Measurements from ENCODE around the gene FAM98A.

The FAM98A gene

DNA sequence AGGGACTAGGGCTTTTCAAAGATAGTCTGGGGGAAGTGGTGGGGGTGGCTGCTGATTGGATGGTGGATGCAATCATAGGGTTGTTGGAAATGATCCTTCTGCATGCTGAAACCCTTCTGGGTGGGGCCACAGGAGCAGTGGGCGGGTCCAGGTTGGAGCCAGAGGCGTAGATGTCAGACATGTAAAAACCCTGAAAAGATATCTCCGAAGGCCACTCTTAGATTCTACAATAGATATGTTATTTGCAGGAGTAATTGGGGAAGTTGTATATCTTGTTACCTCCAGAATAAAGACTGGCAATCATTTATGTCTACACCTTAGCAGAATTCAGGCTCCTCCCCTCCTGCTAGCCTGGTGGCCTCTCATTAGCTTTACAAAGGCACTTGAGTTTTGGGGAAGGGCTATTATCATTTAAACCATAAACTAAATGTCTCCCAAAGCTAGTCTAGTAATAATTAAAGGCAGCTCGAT, 8.2 kb upstream of the FAM98A start:
- ChIA-PET CTCF (no interaction called here), POLR2A (no interaction called here)
- WGBS (ENCODE audit: insufficient coverage): 100% methylated on average over 1 of the region's 4 CpGs
- Histone ChIP-seq H3K36me3 (ENCODE audit: control insufficient read depth in 4 of 4, insufficient read depth in 4 of 4, low read length in 3 of 4) (no peaks in the 10 kb centered on the region), H3K27ac (ENCODE audit: insufficient read depth in 1 of 2, low read depth in 1 of 2, low read length in 2 of 2, poor library complexity in 1 of 2, severe bottlenecking in 2 of 2) (no peak overlapping the region), H3K27me3 (replicated peaks in 2 of 5; ENCODE audit: control insufficient read depth in 4 of 5, insufficient read depth in 5 of 5, low read length in 4 of 5) (no peaks in the 10 kb centered on the region), H3K4me3 (ENCODE audit: control insufficient read depth in 1 of 7, extremely low read depth in 1 of 7, insufficient read depth in 4 of 7, low read depth in 2 of 7, low read length in 6 of 7) (no peak overlapping the region), H3K4me1 (ENCODE audit: control extremely low read depth in 1 of 4, control insufficient read depth in 4 of 4, insufficient read depth in 4 of 4, low read length in 3 of 4) (no peaks in the 10 kb centered on the region), H3K9me3 (ENCODE audit: control extremely low read depth in 1 of 5, control insufficient read depth in 4 of 5, insufficient read depth in 2 of 5, low read depth in 1 of 5, low read length in 4 of 5) (peaks cover 0 to 7% (median 0%) of the 10 kb centered on the region in 5 experiments)
- DNase-seq: peak in 2 of 3 donors; percentile 4 to 22

DNA sequence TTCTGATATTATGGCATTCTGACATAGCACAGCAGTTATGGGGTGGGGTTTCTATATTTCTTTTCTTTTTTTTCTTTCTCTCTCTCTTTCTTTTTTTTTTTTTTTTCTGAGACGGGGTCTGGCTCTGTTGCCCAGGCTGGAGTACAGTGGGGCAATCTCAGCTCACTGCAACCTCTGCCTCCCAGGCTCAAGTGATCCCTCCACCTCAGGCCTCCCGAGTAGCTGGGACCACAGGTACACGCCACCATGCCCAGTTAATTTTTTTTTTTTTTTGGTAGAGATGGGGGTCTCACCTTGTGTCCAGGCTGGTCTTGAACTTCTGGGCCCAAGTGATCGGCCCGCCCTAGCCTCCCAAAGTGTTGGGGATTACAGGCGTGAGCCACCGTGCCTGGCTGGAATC, 7.5 kb upstream of the FAM98A start:
- WGBS (ENCODE audit: insufficient coverage): 100% methylated on average over 1 of the region's 7 CpGs
- POLR2A ChIA-PET: no interaction called here
- CTCF ChIA-PET: no interaction called here

DNA sequence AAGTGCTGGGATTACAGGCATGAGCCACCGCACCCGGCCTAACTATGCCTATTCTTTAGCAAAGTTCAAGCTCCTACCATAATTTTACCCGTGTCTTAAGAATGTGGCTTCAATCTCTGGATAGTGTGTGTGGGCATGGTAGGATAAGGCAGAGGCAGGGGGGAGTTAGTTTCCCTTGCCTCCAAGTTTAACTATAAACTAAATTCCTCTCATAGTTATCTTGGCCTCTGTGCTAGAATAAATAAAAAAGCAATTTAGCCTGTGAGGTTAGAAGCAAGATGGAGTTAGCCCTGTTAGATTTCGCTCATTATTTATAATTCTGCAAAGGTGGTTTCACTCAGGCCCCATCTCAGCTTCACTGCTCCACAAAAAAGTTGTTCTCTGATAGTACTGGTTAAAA, 7.0 kb upstream of the FAM98A start:
- Histone ChIP-seq H3K4me1 (ENCODE audit: control extremely low read depth in 1 of 4, control insufficient read depth in 4 of 4, insufficient read depth in 4 of 4, low read length in 3 of 4) (no peaks in the 10 kb centered on the region), H3K9me3 (ENCODE audit: control extremely low read depth in 1 of 5, control insufficient read depth in 4 of 5, insufficient read depth in 2 of 5, low read depth in 1 of 5, low read length in 4 of 5) (no peaks in the 10 kb centered on the region), H3K4me3 (ENCODE audit: control insufficient read depth in 1 of 7, extremely low read depth in 1 of 7, insufficient read depth in 4 of 7, low read depth in 2 of 7, low read length in 6 of 7) (no peak overlapping the region), H3K36me3 (ENCODE audit: control insufficient read depth in 4 of 4, insufficient read depth in 4 of 4, low read length in 3 of 4) (no peaks in the 10 kb centered on the region), H3K27me3 (replicated peaks in 2 of 5; ENCODE audit: control insufficient read depth in 4 of 5, insufficient read depth in 5 of 5, low read length in 4 of 5) (no peaks in the 10 kb centered on the region), H3K27ac (ENCODE audit: insufficient read depth in 1 of 2, low read depth in 1 of 2, low read length in 2 of 2, poor library complexity in 1 of 2, severe bottlenecking in 2 of 2) (no peak overlapping the region)
- no CpG with 5 or more reads among the region's 4 CpGs for WGBS (ENCODE audit: insufficient coverage)
- DNase-seq: no peak
- ChIA-PET POLR2A (no interaction called here), CTCF (no interaction called here)

More for the DNA sequence above, 7.5 kb upstream of the FAM98A start:
- Histone ChIP-seq H3K27ac (ENCODE audit: insufficient read depth in 1 of 2, low read depth in 1 of 2, low read length in 2 of 2, poor library complexity in 1 of 2, severe bottlenecking in 2 of 2) (no peak overlapping the region), H3K36me3 (ENCODE audit: control insufficient read depth in 4 of 4, insufficient read depth in 4 of 4, low read length in 3 of 4) (no peaks in the 10 kb centered on the region), H3K4me3 (ENCODE audit: control insufficient read depth in 1 of 7, extremely low read depth in 1 of 7, insufficient read depth in 4 of 7, low read depth in 2 of 7, low read length in 6 of 7) (no peak overlapping the region), H3K9me3 (ENCODE audit: control extremely low read depth in 1 of 5, control insufficient read depth in 4 of 5, insufficient read depth in 2 of 5, low read depth in 1 of 5, low read length in 4 of 5) (peaks cover 0 to 3% (median 0%) of the 10 kb centered on the region in 5 experiments), H3K27me3 (replicated peaks in 2 of 5; ENCODE audit: control insufficient read depth in 4 of 5, insufficient read depth in 5 of 5, low read length in 4 of 5) (no peaks in the 10 kb centered on the region), H3K4me1 (ENCODE audit: control extremely low read depth in 1 of 4, control insufficient read depth in 4 of 4, insufficient read depth in 4 of 4, low read length in 3 of 4) (no peaks in the 10 kb centered on the region)
- DNase-seq: no peak

- H3K4me1 ChIP-seq (ENCODE audit: control extremely low read depth in 1 of 4, control insufficient read depth in 4 of 4, insufficient read depth in 4 of 4, low read length in 3 of 4): peaks cover 0 to under 1% (median under 1%) of the 10 kb centered on the region in 4 experiments
- no peak for DNase-seq
- H3K27ac ChIP-seq (ENCODE audit: insufficient read depth in 1 of 2, low read depth in 1 of 2, low read length in 2 of 2, poor library complexity in 1 of 2, severe bottlenecking in 2 of 2): no peak overlapping the region
- no peak overlapping the region for H3K4me3 ChIP-seq (ENCODE audit: control insufficient read depth in 1 of 7, extremely low read depth in 1 of 7, insufficient read depth in 4 of 7, low read depth in 2 of 7, low read length in 6 of 7)
- H3K27me3 ChIP-seq (replicated peaks in 2 of 5; ENCODE audit: control insufficient read depth in 4 of 5, insufficient read depth in 5 of 5, low read length in 4 of 5): no peaks in the 10 kb centered on the region
- ChIA-PET POLR2A (no interaction called here), CTCF (no interaction called here)
- H3K9me3 ChIP-seq (ENCODE audit: control extremely low read depth in 1 of 5, control insufficient read depth in 4 of 5, insufficient read depth in 2 of 5, low read depth in 1 of 5, low read length in 4 of 5): no peaks in the 10 kb centered on the region
- H3K36me3 ChIP-seq (ENCODE audit: control insufficient read depth in 4 of 4, insufficient read depth in 4 of 4, low read length in 3 of 4): no peaks in the 10 kb centered on the region
- 100% methylated on average over 3 of the region's 6 CpGs for WGBS (ENCODE audit: insufficient coverage)
These were observed 6.0 kb upstream of the FAM98A start for GRCh38 chr2:33605056-33605455.

GRCh38 chr2:33603416-33603815, 4.3 kb upstream of the FAM98A start:
- Histone ChIP-seq H3K4me3 (ENCODE audit: control insufficient read depth in 1 of 7, extremely low read depth in 1 of 7, insufficient read depth in 4 of 7, low read depth in 2 of 7, low read length in 6 of 7) (no peak overlapping the region), H3K27me3 (replicated peaks in 2 of 5; ENCODE audit: control insufficient read depth in 4 of 5, insufficient read depth in 5 of 5, low read length in 4 of 5) (no peaks in the 10 kb centered on the region), H3K9me3 (ENCODE audit: control extremely low read depth in 1 of 5, control insufficient read depth in 4 of 5, insufficient read depth in 2 of 5, low read depth in 1 of 5, low read length in 4 of 5) (no peaks in the 10 kb centered on the region), H3K36me3 (ENCODE audit: control insufficient read depth in 4 of 4, insufficient read depth in 4 of 4, low read length in 3 of 4) (no peaks in the 10 kb centered on the region), H3K27ac (ENCODE audit: insufficient read depth in 1 of 2, low read depth in 1 of 2, low read length in 2 of 2, poor library complexity in 1 of 2, severe bottlenecking in 2 of 2) (no peak overlapping the region), H3K4me1 (ENCODE audit: control extremely low read depth in 1 of 4, control insufficient read depth in 4 of 4, insufficient read depth in 4 of 4, low read length in 3 of 4) (peaks cover under 1 to 10% (median 7%) of the 10 kb centered on the region in 4 experiments)
- CTCF ChIA-PET: interaction anchor here (0.6 kb wide), 1 partner anchor 35 kb away, joined by 3 read pairs; no protein-coding TSS in a partner anchor
- WGBS (ENCODE audit: insufficient coverage): 100% methylated on average over 1 of the region's 3 CpGs
- POLR2A ChIA-PET: no interaction called here
- no peak for DNase-seq

DNA sequence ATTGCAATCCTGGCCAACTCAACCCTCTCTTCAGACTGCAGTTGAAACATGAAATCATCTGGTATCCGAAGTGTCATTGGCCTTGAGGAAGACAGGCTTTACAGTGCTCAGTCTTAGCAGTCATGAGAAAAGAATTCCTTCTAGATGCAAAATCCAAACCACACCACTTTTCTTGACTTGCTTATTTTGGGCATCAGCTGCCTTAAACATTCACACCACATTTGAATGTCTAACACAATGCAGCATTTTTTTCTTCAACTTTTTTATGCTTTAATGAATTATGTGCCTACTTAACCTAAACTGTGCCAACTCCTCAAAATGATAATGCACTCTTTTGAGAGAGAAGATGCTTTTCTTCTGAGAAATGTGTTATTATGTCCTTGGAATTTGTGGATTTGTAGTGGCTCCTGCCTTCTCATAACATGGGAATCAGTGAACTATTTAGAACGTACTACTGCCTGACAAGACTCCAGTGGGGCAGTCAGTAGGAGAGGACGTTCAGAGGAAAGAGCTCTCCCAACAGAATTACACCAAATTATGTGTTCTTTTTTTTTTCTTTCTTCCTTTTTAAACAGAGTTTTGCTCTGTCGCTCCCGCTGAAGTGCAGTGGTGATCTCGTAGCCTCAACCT, 3.2 kb upstream of the FAM98A start:
- CTCF ChIA-PET: no interaction called here
- Histone ChIP-seq H3K9me3 (ENCODE audit: control extremely low read depth in 1 of 5, control insufficient read depth in 4 of 5, insufficient read depth in 2 of 5, low read depth in 1 of 5, low read length in 4 of 5) (no peaks in the 10 kb centered on the region), H3K27me3 (replicated peaks in 2 of 5; ENCODE audit: control insufficient read depth in 4 of 5, insufficient read depth in 5 of 5, low read length in 4 of 5) (no peaks in the 10 kb centered on the region), H3K27ac (ENCODE audit: insufficient read depth in 1 of 2, low read depth in 1 of 2, low read length in 2 of 2, poor library complexity in 1 of 2, severe bottlenecking in 2 of 2) (no peak overlapping the region), H3K36me3 (ENCODE audit: control insufficient read depth in 4 of 4, insufficient read depth in 4 of 4, low read length in 3 of 4) (no peaks in the 10 kb centered on the region), H3K4me1 (ENCODE audit: control extremely low read depth in 1 of 4, control insufficient read depth in 4 of 4, insufficient read depth in 4 of 4, low read length in 3 of 4) (peaks cover 4 to 21% (median 16%) of the 10 kb centered on the region in 4 experiments), H3K4me3 (ENCODE audit: control insufficient read depth in 1 of 7, extremely low read depth in 1 of 7, insufficient read depth in 4 of 7, low read depth in 2 of 7, low read length in 6 of 7) (no peak overlapping the region)
- DNase-seq: no peak
- 92% methylated on average over 4 of the region's 6 CpGs for WGBS (ENCODE audit: insufficient coverage)
- POLR2A ChIA-PET: interaction anchor here (0.6 kb wide), 1 partner anchor 202 kb away, joined by 3 read pairs; no protein-coding TSS in a partner anchor

GRCh38 chr2:33599943-33600192, 769 bp upstream of the FAM98A start:
- H3K4me3 ChIP-seq (ENCODE audit: control insufficient read depth in 1 of 7, extremely low read depth in 1 of 7, insufficient read depth in 4 of 7, low read depth in 2 of 7, low read length in 6 of 7): peak overlapping the region in 6 of 7 experiments; percentile 80 to 98 (median 87)
- H3K9me3 ChIP-seq (ENCODE audit: control extremely low read depth in 1 of 5, control insufficient read depth in 4 of 5, insufficient read depth in 2 of 5, low read depth in 1 of 5, low read length in 4 of 5): no peaks in the 10 kb centered on the region
- ChIA-PET POLR2A (no interaction called here), CTCF (interaction anchor here (1.1 to 1.8 kb wide), 2 partner anchors 40 to 45 kb away, joined by 3 read pairs; no protein-coding TSS in a partner anchor)
- 46% methylated on average over 2 of the region's 3 CpGs for WGBS (ENCODE audit: insufficient coverage)
- peak overlapping the region in 1 of 2 experiments; percentile 58 for H3K27ac ChIP-seq (ENCODE audit: insufficient read depth in 1 of 2, low read depth in 1 of 2, low read length in 2 of 2, poor library complexity in 1 of 2, severe bottlenecking in 2 of 2)
- H3K27me3 ChIP-seq (replicated peaks in 2 of 5; ENCODE audit: control insufficient read depth in 4 of 5, insufficient read depth in 5 of 5, low read length in 4 of 5): no peaks in the 10 kb centered on the region
- no peak for DNase-seq
- peaks cover 1 to 6% (median 2%) of the 10 kb centered on the region in 4 experiments for H3K36me3 ChIP-seq (ENCODE audit: control insufficient read depth in 4 of 4, insufficient read depth in 4 of 4, low read length in 3 of 4)
- H3K4me1 ChIP-seq (ENCODE audit: control extremely low read depth in 1 of 4, control insufficient read depth in 4 of 4, insufficient read depth in 4 of 4, low read length in 3 of 4): peaks cover 4 to 26% (median 16%) of the 10 kb centered on the region in 4 experiments

Measured in common myeloid progenitor, CD34-positive (primary cell).